Measurements from ENCODE around the gene PLCH1. TPM values are rescaled to one million over a fixed set of nuclear protein-coding genes. Genes with fewer than 3 reads are reported as not detected.

Gene PLCH1
- total and polyA plus RNA-seq, 2 of the 13 experiments (the other 11 are each of a cell fraction or from before 2014, with no cell fraction given), result 2.0 to 3.0 TPM

DNA sequence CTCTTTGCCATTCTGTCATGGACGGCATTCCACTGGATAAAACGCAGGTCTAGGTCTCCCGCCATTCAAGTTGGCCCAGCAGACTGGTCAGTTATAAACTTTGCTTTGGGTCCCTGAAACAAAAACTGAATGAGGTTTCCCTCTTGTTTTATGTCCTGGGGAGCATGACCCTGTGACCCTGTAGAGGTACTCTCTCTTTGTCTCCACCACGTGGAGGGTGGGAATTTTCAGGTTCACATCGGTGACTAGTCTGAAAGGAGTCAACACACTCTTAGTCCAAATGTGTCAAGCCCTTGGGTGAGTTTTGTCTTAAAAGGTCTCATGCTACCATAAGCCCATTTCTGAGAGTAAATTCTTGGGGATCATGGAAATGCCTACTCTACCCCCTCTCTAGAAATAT is 139.9 kb downstream of the PLCH1 start (continued):
- no peak for TF ChIP-seq ZBTB7A (CRISPR knock-in tag; IDR thresholded peaks at IDR 0.05)

DNA sequence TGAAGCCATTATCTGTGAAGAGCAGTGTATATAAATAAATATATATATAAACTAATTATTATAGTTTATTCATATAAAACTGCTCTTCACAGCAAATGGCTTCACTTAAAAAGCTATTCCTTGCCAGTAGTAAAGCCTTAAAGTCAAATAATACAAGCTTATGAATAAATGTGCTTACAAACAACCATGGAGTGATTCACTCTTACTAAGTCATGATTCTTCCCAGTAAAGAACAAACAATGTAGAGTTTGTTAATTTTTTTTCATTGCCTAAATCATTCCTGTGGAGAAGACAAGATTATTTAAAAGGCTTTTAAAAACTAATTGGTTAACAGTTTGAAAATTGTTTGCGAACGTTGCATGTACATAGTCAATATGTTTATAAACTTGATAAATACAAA is 140.7 kb downstream of the PLCH1 start:
- no peaks in the 10 kb centered on the region for H3K79me2 ChIP-seq (ENCODE audit: insufficient read depth, low read length)
- no peak overlapping the region for H3K27ac ChIP-seq (ENCODE audit: extremely low read length, insufficient read depth, low read length)
- intact Hi-C loops (cut with micrococcal nuclease; ENCODE audit: unreplicated experiment) (no loop called here), in situ Hi-C loops (cut with HindIII; ENCODE audit: extremely low pct_ligation_motif_present, low pct_unique_long_range_greater_than_20kb) (no loop called here)
- WGBS (ENCODE audit: low lambda C conversion rate), result 95% methylated on average over 2 of the region's 2 CpGs
- no peak for FAIRE-seq
- no peaks in the 10 kb centered on the region for H3K36me3 ChIP-seq (replicated peaks in 1 of 2; ENCODE audit: control insufficient read depth in 1 of 2, insufficient read depth in 2 of 2, low read length in 2 of 2)
- DNase-seq (ENCODE audit: low spot score), result no peak
- ATAC-seq, result no peak
- no TSS peak for BruUV-seq (replicated peaks)
- CTCF ChIA-PET (ENCODE audit: low intra/inter-chr PET ratio, low total read pairs), result no interaction called here
- H3K4me3 ChIP-seq (replicated peaks in 1 of 3; ENCODE audit: insufficient read depth in 1 of 3, low read depth in 2 of 3, low read length in 3 of 3), result no peak overlapping the region
- H4K20me1 ChIP-seq (ENCODE audit: insufficient read depth, low read length), result no peaks in the 10 kb centered on the region
- no peak overlapping the region for H2AFZ ChIP-seq (ENCODE audit: low read length)
- H3K9ac ChIP-seq (ENCODE audit: insufficient read depth, low read depth, low read length), result no peak overlapping the region
- H3K4me2 ChIP-seq (ENCODE audit: low read depth, low read length), result no peak overlapping the region
- POLR2A ChIA-PET, result no interaction called here
- peaks cover 69% of the 10 kb centered on the region for H3K4me1 ChIP-seq (ENCODE audit: insufficient read depth, low read length)
- H3K27me3 ChIP-seq (ENCODE audit: control insufficient read depth in 1 of 2, insufficient read depth in 2 of 2, low read length in 2 of 2), result no peaks in the 10 kb centered on the region
- no peaks in the 10 kb centered on the region for H3K9me3 ChIP-seq (ENCODE audit: low read length)
- TF ChIP-seq, protein P1, sequence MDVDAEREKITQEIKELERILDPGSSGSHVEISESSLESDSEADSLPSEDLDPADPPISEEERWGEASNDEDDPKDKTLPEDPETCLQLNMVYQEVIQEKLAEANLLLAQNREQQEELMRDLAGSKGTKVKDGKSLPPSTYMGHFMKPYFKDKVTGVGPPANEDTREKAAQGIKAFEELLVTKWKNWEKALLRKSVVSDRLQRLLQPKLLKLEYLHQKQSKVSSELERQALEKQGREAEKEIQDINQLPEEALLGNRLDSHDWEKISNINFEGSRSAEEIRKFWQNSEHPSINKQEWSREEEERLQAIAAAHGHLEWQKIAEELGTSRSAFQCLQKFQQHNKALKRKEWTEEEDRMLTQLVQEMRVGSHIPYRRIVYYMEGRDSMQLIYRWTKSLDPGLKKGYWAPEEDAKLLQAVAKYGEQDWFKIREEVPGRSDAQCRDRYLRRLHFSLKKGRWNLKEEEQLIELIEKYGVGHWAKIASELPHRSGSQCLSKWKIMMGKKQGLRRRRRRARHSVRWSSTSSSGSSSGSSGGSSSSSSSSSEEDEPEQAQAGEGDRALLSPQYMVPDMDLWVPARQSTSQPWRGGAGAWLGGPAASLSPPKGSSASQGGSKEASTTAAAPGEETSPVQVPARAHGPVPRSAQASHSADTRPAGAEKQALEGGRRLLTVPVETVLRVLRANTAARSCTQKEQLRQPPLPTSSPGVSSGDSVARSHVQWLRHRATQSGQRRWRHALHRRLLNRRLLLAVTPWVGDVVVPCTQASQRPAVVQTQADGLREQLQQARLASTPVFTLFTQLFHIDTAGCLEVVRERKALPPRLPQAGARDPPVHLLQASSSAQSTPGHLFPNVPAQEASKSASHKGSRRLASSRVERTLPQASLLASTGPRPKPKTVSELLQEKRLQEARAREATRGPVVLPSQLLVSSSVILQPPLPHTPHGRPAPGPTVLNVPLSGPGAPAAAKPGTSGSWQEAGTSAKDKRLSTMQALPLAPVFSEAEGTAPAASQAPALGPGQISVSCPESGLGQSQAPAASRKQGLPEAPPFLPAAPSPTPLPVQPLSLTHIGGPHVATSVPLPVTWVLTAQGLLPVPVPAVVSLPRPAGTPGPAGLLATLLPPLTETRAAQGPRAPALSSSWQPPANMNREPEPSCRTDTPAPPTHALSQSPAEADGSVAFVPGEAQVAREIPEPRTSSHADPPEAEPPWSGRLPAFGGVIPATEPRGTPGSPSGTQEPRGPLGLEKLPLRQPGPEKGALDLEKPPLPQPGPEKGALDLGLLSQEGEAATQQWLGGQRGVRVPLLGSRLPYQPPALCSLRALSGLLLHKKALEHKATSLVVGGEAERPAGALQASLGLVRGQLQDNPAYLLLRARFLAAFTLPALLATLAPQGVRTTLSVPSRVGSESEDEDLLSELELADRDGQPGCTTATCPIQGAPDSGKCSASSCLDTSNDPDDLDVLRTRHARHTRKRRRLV (CRISPR knock-in tag; IDR thresholded peaks at IDR 0.05), result no peak
- TF ChIP-seq GATA4 (IDR thresholded peaks at IDR 0.05; ENCODE audit: borderline replicate concordance, low read depth) (no peak), ZNF720 (CRISPR knock-in tag; IDR thresholded peaks at IDR 0.05) (no peak), RBFOX2 (IDR thresholded peaks at IDR 0.05; ENCODE audit: low read depth, low read length) (no peak), ZZZ3 (CRISPR knock-in tag; IDR thresholded peaks at IDR 0.05; ENCODE audit: borderline replicate concordance) (no peak), ZNF83 (CRISPR knock-in tag; IDR thresholded peaks at IDR 0.05; ENCODE audit: borderline replicate concordance) (no peak), MAZ (IDR thresholded peaks at IDR 0.05; ENCODE audit: borderline replicate concordance, low read depth, low read length) (no peak), MAZ (CRISPR knock-in tag; IDR thresholded peaks at IDR 0.05; ENCODE audit: low read depth) (no peak), KMT2B (CRISPR knock-in tag; IDR thresholded peaks at IDR 0.05) (no peak)
- TF ChIP-seq, protein P2, sequence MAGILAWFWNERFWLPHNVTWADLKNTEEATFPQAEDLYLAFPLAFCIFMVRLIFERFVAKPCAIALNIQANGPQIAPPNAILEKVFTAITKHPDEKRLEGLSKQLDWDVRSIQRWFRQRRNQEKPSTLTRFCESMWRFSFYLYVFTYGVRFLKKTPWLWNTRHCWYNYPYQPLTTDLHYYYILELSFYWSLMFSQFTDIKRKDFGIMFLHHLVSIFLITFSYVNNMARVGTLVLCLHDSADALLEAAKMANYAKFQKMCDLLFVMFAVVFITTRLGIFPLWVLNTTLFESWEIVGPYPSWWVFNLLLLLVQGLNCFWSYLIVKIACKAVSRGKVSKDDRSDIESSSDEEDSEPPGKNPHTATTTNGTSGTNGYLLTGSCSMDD (CRISPR knock-in tag; IDR thresholded peaks at IDR 0.05), result no peak
- TF ChIP-seq, protein P3, sequence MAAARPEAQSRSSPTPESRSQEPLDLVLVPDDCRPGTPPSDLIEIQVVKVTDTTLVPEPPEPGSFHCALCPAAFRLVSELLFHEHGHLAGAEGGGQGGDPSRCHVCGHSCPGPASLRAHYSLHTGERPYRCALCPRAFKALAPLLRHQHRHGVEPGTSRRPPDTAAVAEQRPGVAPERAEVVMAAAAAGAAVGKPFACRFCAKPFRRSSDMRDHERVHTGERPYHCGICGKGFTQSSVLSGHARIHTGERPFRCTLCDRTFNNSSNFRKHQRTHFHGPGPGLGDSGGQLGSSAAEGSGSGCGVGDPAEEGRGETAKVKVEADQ (CRISPR knock-in tag; IDR thresholded peaks at IDR 0.05; ENCODE audit: borderline replicate concordance), result no peak
- TF ChIP-seq, protein P4, sequence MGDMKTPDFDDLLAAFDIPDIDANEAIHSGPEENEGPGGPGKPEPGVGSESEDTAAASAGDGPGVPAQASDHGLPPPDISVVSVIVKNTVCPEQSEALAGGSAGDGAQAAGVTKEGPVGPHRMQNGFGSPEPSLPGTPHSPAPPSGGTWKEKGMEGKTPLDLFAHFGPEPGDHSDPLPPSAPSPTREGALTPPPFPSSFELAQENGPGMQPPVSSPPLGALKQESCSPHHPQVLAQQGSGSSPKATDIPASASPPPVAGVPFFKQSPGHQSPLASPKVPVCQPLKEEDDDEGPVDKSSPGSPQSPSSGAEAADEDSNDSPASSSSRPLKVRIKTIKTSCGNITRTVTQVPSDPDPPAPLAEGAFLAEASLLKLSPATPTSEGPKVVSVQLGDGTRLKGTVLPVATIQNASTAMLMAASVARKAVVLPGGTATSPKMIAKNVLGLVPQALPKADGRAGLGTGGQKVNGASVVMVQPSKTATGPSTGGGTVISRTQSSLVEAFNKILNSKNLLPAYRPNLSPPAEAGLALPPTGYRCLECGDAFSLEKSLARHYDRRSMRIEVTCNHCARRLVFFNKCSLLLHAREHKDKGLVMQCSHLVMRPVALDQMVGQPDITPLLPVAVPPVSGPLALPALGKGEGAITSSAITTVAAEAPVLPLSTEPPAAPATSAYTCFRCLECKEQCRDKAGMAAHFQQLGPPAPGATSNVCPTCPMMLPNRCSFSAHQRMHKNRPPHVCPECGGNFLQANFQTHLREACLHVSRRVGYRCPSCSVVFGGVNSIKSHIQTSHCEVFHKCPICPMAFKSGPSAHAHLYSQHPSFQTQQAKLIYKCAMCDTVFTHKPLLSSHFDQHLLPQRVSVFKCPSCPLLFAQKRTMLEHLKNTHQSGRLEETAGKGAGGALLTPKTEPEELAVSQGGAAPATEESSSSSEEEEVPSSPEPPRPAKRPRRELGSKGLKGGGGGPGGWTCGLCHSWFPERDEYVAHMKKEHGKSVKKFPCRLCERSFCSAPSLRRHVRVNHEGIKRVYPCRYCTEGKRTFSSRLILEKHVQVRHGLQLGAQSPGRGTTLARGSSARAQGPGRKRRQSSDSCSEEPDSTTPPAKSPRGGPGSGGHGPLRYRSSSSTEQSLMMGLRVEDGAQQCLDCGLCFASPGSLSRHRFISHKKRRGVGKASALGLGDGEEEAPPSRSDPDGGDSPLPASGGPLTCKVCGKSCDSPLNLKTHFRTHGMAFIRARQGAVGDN (CRISPR knock-in tag; IDR thresholded peaks at IDR 0.05), result no peak

Data from HepG2 (cell line).